DND-41 (cell line): Measurements from ENCODE around the gene RALGAPA2.

Experiments used
- ATAC-seq: fragments of 200-7000 bp; cut with Tn5 transposase; 3 replicates; pipeline ENCODE4 v1.9.1; 2021; ENCODE audit warnings: low read depth; ENCODE audit not compliant: insufficient read depth
- DNase-seq: peaks from one replicate; pipeline ENCODE4 v3.0.0-alpha.2; 2020
- H2AFZ ChIP-seq: 2 replicates; pipeline ENCODE4 v1.6.0; 2012; ENCODE audit warnings: low read depth, low read length
- H3K27ac ChIP-seq: 2 replicates; pipeline ENCODE4 v1.5.1; 2012; ENCODE audit warnings: low read length, inconsistent platforms
- H3K27me3 ChIP-seq: fragments of 200-600 bp; sonication (generic); 2 replicates; pipeline ENCODE4 v1.6.0; 2012; ENCODE audit warnings: low read length, mild to moderate bottlenecking, inconsistent platforms; ENCODE audit not compliant: insufficient read depth, poor library complexity
- H3K36me3 ChIP-seq: 2 replicates; pipeline ENCODE4 v1.5.1; 2012; ENCODE audit warnings: low read length, inconsistent platforms; ENCODE audit not compliant: insufficient read depth
- H3K4me1 ChIP-seq: 2 replicates; pipeline ENCODE4 v1.5.1; 2012; ENCODE audit warnings: mild to moderate bottlenecking, low read length; ENCODE audit not compliant: insufficient read depth
- H3K4me2 ChIP-seq: 2 replicates; pipeline ENCODE4 v1.6.0; 2012; ENCODE audit warnings: mild to moderate bottlenecking, moderate library complexity, low read length, inconsistent platforms; ENCODE audit not compliant: insufficient read depth
- H3K4me3 ChIP-seq, 2 experiments: fragments of 200-600 bp in 1 of 2; shearing (Covaris generic) in 1 of 2; 2 replicates each; pipeline ENCODE4 v1.5.1; 2012 to 2016; ENCODE audit warnings: inconsistent platforms in 2 of 2, low read length in 2 of 2, mild to moderate bottlenecking in 2 of 2, low read depth in 1 of 2, moderate library complexity in 1 of 2
- H3K79me2 ChIP-seq: 2 replicates; pipeline ENCODE4 v1.6.0; 2012; ENCODE audit warnings: low read length, inconsistent platforms; ENCODE audit not compliant: insufficient read depth
- H3K9ac ChIP-seq: 2 replicates; pipeline ENCODE4 v1.6.0; 2012; ENCODE audit warnings: low read depth, mild to moderate bottlenecking, inconsistent platforms, low read length, moderate library complexity
- H3K9me3 ChIP-seq: 2 replicates; pipeline ENCODE4 v1.5.1; 2012; ENCODE audit warnings: low read length, moderate library complexity, mild to moderate bottlenecking, inconsistent platforms; ENCODE audit not compliant: insufficient read depth, severe bottlenecking
- H4K20me1 ChIP-seq: 2 replicates; pipeline ENCODE4 v1.6.0; 2012; ENCODE audit warnings: low read length; ENCODE audit not compliant: insufficient read depth
- EZH2 ChIP-seq: IDR thresholded peaks from 3 replicates; pipeline ENCODE4 v1.6.1; 2012; ENCODE audit warnings: borderline replicate concordance, low read depth, mild to moderate bottlenecking, moderate library complexity, low read length, inconsistent platforms; ENCODE audit not compliant: severe bottlenecking
- TF ChIP-seq, protein P1 (sequence below): IDR thresholded peaks from 2 replicates; pipeline ENCODE4 v1.5.1; 2012; ENCODE audit warnings: borderline replicate concordance, low read length, moderate library complexity, mild to moderate bottlenecking; ENCODE audit not compliant: poor library complexity, severe bottlenecking; ENCODE audit errors: extremely low read depth

RALGAPA2 gene

DNA sequence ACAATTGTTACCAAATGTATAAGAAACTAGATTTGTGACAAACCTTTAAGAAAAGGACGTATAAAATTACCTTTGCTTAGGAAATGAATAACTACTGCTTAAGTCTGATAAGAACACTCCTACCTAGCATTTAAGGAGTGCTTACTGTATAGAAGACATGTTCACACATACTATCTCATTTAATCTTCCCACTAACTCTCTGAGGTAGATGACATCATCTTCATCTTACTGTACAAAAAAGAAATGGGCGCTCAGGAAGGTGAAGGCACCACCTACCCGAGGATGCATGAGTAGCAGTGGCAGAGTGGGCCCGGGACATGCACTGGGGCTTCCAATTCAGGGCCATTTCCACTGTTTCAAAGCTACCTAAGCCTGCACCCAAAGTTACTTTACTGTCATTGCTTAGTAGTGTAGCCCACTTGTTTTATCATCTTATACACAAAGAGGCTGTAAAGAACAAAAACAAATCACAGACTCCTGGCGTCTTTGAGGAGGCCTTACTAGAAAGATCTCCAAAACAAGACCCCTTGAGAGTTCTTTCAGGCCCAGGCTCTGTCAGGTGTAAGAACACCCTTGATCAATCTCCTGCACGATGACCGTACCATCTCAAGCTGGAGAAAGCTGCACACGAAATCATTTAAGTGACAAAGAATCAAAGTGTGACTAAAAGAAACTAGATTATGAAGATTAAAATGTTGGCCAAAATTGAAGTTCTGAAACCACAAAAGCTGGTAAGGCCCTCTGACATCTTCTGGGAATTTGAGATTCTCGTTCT lies 216.5 kb downstream of the RALGAPA2 start:
- Histone ChIP-seq H2AFZ (no peak overlapping the region), H3K4me2 (no peak overlapping the region), H3K9ac (no peak overlapping the region), H3K9me3 (no peaks in the 10 kb centered on the region), H3K27ac (no peak overlapping the region), H3K4me3 (no peak overlapping the region), H3K27me3 (no peaks in the 10 kb centered on the region), H3K36me3 (peaks cover 24% of the 10 kb centered on the region), H4K20me1 (no peaks in the 10 kb centered on the region), H3K79me2 (no peaks in the 10 kb centered on the region), H3K4me1 (no peaks in the 10 kb centered on the region)
- TF ChIP-seq EZH2 = no peak
- TF ChIP-seq, protein P1, sequence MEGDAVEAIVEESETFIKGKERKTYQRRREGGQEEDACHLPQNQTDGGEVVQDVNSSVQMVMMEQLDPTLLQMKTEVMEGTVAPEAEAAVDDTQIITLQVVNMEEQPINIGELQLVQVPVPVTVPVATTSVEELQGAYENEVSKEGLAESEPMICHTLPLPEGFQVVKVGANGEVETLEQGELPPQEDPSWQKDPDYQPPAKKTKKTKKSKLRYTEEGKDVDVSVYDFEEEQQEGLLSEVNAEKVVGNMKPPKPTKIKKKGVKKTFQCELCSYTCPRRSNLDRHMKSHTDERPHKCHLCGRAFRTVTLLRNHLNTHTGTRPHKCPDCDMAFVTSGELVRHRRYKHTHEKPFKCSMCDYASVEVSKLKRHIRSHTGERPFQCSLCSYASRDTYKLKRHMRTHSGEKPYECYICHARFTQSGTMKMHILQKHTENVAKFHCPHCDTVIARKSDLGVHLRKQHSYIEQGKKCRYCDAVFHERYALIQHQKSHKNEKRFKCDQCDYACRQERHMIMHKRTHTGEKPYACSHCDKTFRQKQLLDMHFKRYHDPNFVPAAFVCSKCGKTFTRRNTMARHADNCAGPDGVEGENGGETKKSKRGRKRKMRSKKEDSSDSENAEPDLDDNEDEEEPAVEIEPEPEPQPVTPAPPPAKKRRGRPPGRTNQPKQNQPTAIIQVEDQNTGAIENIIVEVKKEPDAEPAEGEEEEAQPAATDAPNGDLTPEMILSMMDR = no peak
- ATAC-seq (no peak), DNase-seq (no peak)

DNA sequence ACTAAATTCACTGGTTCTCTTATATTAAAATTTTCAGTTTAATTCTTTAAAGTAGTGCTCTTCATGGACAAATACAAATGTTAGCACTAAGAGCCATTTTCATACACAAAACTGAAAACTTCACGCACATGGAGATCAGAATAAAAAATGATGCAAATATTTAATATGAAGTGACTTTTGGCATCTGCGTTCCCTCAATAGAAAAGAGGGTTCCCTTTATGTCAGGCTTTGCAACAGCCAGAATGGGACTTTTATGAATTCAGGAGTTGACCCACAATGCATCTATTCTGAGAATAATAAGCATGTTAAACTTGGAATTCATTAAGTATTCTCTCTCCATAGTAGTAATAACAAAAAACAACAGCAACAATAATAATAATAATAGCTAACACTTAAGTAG lies 218.7 kb downstream of the RALGAPA2 start:
- no peak overlapping the region for H3K4me2 ChIP-seq
- H3K79me2 ChIP-seq = no peaks in the 10 kb centered on the region
- H3K9me3 ChIP-seq = no peaks in the 10 kb centered on the region
- TF ChIP-seq EZH2 = no peak
- TF ChIP-seq, protein P1 = no peak
- no peaks in the 10 kb centered on the region for H3K4me1 ChIP-seq
- no peak overlapping the region for H3K4me3 ChIP-seq
- ATAC-seq = no peak
- H4K20me1 ChIP-seq = no peaks in the 10 kb centered on the region
- H3K36me3 ChIP-seq = peaks cover 17% of the 10 kb centered on the region
- DNase-seq = no peak
- no peaks in the 10 kb centered on the region for H3K27me3 ChIP-seq
- no peak overlapping the region for H3K9ac ChIP-seq
- H2AFZ ChIP-seq = no peak overlapping the region
- no peak overlapping the region for H3K27ac ChIP-seq

DNA sequence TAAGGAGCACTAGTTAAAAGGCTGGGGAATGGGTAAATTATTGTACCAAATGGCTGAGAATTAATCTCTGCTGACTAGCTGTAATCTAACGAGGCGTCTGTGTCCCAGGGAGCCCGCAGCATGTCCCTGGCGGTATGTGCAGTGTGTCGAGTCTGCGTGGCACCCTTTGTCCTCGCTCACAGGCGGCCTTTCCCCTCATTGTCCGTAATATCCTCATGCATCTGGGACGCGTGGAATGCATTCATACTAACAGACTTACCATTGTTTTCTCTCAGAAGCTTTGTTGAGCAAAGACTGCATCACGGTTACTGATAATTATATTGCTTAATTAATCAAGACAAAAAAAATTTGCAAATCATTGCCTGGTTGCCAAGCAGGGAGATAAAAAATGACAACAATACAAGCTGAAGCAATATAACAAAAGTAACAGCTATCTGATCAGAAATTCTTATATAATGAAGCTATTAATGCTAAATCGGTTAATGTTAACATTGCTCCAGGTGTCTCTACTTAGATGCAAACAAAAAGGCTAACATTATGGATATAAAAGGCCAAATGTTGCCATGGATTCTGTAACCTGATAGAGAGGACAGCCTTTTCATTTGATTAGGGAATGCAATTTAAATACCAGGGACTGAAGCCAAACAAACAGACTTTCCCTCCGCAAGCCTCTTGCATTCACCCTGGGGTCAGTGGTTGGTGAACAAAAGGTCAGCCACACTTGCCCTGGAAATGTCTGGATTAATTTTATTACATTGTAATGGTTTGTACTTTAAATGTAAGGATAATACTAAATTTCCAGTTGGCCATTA lies 219.7 kb downstream of the RALGAPA2 start:
- no peaks in the 10 kb centered on the region for H4K20me1 ChIP-seq
- H3K27ac ChIP-seq = no peak overlapping the region
- TF ChIP-seq EZH2 = no peak
- TF ChIP-seq, protein P1 = no peak
- no peak overlapping the region for H3K9ac ChIP-seq
- H3K79me2 ChIP-seq = no peaks in the 10 kb centered on the region
- no peak for DNase-seq
- no peak for ATAC-seq
- H3K4me1 ChIP-seq = no peaks in the 10 kb centered on the region
- no peak overlapping the region for H3K4me2 ChIP-seq
- no peak overlapping the region for H2AFZ ChIP-seq
- no peaks in the 10 kb centered on the region for H3K9me3 ChIP-seq
- H3K27me3 ChIP-seq = no peaks in the 10 kb centered on the region
- no peak overlapping the region for H3K4me3 ChIP-seq
- peaks cover 15% of the 10 kb centered on the region; the same call in 1 of the 2 replicates for H3K36me3 ChIP-seq
